NCI-H774 (cell line): ENCODE measurements around the gene TCHP.
"Not testable (repeated sequence)": the region's sequence is repeated elsewhere in the genome, so short reads cannot be mapped to it uniquely, and the experiment has no call there.

Source experiments
- DNase-seq: peaks from one replicate; lab custom pipeline; 2025; lab: John Stamatoyannopoulos, UW

Gene TCHP

GRCh38 chr12:109879351-109880042 lies 20.6 kb upstream of the TCHP start:
- no peak for DNase-seq

DNA sequence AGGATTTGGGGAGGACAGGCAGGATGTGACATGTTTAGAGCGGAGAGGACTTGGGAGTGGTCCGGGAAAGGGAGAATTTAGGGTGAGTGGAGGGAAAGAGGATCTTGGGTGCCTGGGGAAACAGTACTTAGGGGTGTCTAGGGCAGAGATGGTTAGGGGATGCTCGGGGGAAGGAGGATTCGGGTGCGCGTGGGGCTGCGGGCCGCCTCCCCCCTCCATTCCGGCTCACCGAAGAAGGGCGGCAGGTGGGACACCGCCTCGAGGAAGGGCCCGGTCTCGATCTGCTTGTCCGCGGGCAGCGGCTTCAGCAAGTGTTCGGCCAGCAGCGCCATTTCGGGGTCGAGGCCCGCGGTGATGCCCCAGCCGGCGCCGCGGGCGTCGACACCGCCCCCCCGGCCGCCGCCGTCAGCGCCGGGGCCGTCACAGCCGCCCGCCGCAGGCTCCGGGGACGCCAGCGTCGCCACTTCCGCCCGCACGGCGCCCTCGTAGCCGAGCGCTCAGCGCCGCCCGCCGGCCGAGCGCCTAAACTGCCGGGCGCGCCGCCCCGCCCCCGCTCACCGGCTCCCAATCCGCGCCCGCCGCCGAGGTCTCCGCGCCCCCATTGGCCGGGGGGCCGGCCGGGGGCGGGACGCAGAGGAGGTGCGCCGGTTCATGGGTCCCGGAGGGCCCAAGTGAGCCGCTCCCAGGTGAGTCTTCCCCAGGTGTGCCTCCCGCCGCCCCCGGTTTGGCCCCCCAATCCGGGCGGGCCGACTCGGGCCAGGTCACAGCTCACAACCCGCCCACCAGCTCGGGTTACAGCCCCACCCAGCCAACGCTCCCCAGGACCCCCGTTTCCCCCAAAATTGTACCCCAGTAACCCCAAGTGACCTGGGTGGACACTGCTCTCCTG lies 19.8 kb upstream of the TCHP start, which contains the start of gene GLTP:
Gene GLTP (minus strand): TSS at position 499 of the 889 bp plus-strand sequence. CDS start 167 bp downstream, at position 332.
- peak; percentile 96 for DNase-seq

DNA sequence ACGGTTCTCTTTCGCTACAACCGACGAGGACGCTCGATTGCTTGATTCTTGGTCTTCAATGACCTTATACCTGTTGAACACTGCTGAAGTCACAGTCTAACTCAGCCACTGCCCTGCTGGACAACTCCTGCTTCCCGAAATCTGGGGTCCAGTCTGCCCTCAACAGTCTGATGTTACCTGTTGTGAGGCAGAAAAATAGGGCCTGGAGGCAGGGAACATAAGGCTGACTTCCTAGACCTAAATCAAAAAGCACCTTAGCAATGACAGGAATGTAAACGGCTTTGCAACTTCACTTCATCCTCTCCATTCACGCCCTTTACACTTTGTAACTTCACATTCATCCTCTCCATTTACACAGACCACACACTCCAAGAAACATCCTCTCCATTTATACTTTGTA lies 19.1 kb upstream of the TCHP start:
- DNase-seq = no peak

- DNase-seq = no peak
Measured at GRCh38 chr12:109881752-109882151, 18.3 kb upstream of the TCHP start.

GRCh38 chr12:109883461-109883860 lies 16.6 kb upstream of the TCHP start:
- no peak for DNase-seq

GRCh38 chr12:109885616-109886015 lies 14.5 kb upstream of the TCHP start:
- DNase-seq = no peak

DNA sequence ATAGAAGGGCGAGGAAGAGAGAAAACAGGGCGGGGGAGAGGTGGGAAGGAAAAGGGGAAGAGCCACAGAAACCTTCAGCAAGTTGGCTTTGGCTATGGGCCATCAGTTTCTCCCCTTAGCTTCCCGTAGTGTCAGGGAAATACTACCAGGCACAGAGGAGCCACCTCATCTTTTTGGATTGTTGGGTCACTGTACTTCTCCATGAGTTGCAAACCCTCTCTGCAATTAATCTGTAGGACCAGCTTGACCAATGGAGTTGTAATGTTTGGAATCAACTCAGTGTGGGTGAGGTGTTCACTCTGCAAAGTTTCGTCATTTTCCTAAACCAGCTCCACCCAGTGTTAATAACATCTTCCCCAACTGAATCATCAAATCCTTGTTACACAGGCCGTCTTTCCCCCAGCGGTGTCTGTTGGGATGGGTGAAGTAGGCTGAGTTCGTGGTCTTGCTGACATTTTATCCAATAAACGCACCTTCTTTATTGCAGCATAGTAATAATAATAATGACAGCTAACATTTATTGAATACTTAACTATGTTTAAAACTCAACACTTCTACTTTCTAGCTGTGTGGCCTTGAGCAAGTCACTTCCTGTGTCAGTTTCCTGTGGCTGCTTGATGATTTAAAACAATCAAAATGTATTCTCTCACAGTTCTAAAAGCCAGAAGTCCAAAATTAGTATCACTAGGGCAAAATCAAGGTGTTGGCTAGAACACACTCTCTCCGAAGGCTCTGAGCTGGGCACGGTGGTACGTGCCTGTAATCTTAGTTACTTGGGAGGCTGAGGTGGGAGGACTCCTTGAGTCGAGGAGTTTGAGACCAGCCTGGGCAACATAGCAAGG lies 11.7 kb upstream of the TCHP start:
- no peak for DNase-seq

DNA sequence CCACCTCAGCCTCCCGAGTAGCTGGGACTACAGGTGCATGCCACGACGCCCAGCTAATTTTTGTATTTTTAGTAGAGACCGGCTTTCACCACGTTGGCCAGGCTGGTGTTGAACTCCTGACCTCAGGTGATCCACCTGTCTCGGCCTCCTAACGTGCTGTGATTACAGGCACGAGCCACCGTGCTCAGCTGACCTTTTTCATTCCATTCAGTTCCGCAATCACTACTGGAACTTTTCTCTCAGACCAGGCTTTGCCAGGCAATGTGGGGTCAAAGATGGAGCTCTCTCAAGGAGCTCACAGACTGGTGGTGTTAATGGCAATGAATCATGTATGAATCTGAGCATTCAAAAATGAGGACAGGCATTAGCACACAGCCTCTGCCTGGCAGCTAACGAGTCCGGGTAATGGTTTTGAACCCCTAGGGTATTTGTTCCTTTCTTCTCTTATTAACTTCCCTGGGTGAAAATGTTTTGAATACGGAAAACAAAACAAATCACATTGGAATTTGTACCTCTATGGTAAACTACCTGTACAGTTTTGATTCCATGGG lies 9.4 kb upstream of the TCHP start:
- no peak for DNase-seq

- not testable (repeated sequence) for DNase-seq
Measured at GRCh38 chr12:109891731-109892130, 8.3 kb upstream of the TCHP start.

- DNase-seq = no peak
Measured at GRCh38 chr12:109892165-109892715, 7.8 kb upstream of the TCHP start.

DNA sequence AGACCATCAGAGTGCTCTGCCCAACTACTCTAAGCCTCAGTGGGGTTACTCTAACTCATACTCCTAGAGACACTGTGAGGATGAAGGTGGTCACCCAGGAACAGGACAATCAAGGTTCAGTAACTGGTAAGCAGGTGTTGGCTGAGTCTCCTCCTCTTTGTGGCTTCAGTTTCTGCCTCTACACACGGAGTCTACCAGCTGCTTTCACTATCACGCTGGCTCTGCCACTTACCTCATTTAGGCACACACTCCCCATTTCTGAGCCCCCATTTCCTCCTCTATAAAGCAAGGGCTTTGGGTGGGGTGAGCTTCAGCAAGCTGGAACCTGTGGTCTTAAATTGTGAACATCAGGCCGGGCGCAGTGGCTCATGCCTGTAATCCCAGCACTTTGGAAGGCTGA lies 7.3 kb upstream of the TCHP start:
- DNase-seq = no peak

DNA sequence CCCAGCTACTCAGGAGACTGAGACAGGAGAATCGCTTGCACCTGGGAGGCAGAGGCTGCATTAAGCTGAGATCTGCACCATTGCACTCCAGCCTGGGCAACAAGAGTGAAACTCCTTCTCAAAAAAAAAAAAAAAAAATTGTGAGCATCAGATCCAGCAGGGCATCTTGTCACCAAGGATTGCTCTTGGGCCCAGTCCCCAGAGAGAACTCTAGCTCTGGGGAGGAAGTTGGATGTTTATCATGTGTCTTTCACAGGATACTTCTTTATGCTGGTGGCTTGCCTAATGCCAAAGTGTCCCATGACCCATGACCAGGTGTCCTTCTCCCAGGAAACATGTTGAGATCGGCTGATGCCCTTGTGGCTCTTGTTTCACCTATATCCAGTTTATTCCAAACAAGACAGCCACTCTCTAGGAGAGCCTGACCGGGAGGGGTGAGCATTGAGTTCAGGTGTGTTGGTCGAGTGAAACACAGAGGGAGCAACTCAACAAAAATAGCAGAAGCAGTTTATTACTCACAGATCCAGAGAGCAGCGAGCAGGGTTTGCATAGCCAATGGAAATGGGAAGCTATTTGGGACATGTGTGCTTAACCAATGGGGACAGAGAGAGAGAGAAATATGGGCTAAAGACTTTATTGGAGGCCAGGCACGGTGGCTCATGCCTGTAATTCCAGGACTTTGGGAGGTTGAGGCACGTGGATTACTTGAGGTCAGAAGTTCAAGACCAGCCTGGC lies 6.6 kb upstream of the TCHP start:
- no peak for DNase-seq

GRCh38 chr12:109894939-109895338 lies 5.1 kb upstream of the TCHP start:
- no peak for DNase-seq

DNA sequence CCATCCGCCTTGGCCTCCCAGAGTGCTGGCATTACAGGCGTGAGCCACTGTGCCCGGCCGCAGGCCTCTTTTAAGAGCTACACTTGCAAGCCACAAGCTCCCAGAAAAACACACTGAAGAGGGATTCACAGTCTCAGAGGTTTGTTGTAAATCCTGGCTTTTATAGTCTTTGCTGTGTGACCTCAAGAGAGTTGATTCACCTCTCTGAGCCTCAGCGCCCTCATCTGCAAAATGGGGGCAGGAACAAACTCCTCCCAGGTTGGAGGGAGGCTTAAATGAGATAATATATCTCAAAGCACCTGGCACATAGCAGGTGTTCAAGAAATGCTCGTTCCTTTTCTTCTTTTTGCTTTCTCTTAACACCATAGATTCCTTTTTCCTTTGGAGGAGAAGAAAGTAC lies 3.9 kb upstream of the TCHP start:
- no peak for DNase-seq

- DNase-seq = no peak
Measured at GRCh38 chr12:109897029-109897428, 3.0 kb upstream of the TCHP start.

GRCh38 chr12:109899345-109899744 lies 729 bp upstream of the TCHP start:
- DNase-seq = not testable (repeated sequence)

DNA sequence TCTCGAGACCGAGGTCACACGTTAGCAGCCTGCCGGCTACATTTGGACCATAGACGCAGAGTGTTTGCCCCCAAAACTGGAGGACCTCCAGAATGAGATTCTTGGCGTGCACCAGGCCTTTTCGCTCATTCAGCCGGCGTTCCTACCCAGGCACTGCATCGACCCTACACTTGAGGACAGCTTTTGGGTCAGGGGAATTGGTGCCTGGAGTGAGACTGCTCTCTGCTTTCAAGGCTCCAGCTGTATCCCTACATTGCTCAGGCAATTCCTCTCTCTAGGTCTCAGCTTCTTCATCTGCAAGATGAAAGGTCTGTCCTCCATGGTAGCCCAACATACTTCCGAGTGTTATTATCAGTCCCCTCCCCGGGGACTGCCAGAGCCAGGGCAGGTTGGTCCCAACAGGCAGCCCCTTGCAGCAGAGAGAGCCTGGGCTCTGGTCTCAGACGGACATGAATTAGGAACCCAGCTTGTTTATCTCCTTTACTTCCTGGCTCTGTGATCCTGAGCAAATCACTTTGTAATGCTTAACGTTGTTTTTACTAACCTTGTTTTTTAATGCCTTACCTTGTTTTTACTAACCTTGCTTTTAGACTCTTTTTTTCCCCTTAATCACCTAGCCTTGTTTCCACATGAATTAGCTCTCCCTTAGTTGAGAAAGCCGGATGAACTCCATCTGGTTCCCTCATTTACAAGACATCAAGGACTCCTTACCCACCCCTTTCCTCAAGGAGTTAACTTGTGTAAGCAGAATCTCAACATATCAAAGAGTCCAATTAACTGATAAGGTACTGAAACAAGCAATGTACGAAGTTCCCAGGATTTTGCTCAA lies 892 bp downstream of the TCHP start:
- DNase-seq = no peak

DNA sequence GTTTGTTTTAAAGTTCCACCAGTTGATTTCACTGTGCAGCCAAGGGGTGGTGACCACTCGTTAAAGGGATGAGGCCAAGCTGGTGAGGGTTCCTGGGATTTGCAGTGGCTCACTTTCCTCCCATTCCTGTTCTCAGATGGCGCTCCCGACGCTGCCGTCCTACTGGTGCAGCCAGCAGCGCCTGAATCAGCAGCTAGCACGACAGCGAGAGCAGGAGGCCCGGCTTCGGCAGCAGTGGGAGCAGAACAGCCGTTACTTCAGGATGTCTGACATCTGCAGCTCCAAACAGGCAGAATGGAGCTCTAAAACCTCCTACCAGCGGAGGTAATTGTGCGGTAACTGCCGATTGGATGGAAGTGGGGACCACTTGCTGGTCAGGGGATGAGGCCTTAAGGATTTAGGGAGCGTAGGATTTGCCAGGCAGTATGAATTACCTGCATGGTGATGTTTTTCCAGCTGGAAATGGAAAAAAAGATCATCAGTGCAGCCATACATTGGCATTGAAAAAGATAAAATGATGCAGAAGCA lies 2.9 kb downstream of the TCHP start:
- DNase-seq = no peak

DNA sequence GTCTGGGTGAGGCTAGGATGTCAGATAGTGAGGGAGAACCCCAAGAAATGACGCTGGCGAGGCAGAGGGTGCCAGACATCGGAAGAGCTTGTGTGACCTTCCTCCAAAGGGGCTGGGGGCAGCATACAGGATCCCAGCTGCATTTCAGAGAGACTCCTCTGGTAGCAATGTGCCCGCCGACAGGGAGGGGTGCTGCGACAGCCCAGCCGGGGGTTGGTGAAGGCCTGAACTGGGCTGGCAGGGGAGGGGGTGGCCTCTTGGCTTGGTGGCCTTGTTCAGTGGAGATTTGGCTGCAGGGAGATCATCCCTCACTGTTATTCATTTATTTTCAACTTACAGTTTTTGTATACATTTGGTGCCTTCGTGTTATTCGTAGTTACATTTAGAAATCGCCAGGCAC lies 5.2 kb downstream of the TCHP start:
- no peak for DNase-seq
